Tibial nerve (tissue), 4 donors: Measurements from ENCODE around the gene HRH1.

Source experiments
- CTCF ChIP-seq, 5 experiments: fragments of 200-600 bp in 3 of 5; fragments of 450-650 bp in 2 of 5; sonication (generic) in 3 of 5; IDR thresholded peaks; one replicate each; pipeline ENCODE4 v1.5.1; 2016 to 2019; ENCODE audit warnings: antibody characterized with exemption in 5 of 5, mild to moderate bottlenecking in 3 of 5, moderate library complexity in 2 of 5
- EP300 ChIP-seq, 2 donors: sonication (generic); formaldehyde crosslinking; IDR thresholded peaks; one replicate each; pipeline ENCODE4 v1.6.1; 2017; ENCODE audit warnings: antibody characterized with exemption in 2 of 2, mild to moderate bottlenecking in 1 of 2

- TF ChIP-seq CTCF (IDR thresholded peaks at IDR 0.05) (no peak), EP300 (IDR thresholded peaks at IDR 0.05) (no peak)
Observed at GRCh38 chr3:11145888-11146287, 8.4 kb upstream of the HRH1 start.
